ENCODE measurements around the gene IFI30. TPM values are rescaled to one million over a fixed set of nuclear protein-coding genes. Genes with fewer than 3 reads are reported as not detected.
"Not testable (repeated sequence)": the region's sequence is repeated elsewhere in the genome, so short reads cannot be mapped to it uniquely, and the experiment has no call there.

Gene IFI30
- polyA plus RNA-seq, 1 donor, result 270 TPM

GRCh38 chr19:18202778-18203407 is 29.3 kb downstream of the IFI30 start:
- Histone ChIP-seq H3K27me3 (ENCODE audit: control insufficient read depth, insufficient read depth, low read length) (no peaks in the 10 kb centered on the region), H3K4me1 (ENCODE audit: control insufficient read depth, insufficient read depth, low read length) (peaks cover 12% of the 10 kb centered on the region), H3K9me3 (ENCODE audit: control insufficient read depth, low read depth, low read length) (no peaks in the 10 kb centered on the region), H3K36me3 (ENCODE audit: control insufficient read depth, insufficient read depth, low read length) (peaks cover 4% of the 10 kb centered on the region), H3K4me3 (ENCODE audit: low read length) (peak overlapping the region; percentile 63), H3K27ac (ENCODE audit: low read length) (no peak overlapping the region)
- DNase-seq, result peak in 1 of 2 donors; percentile 45
- WGBS (ENCODE audit: insufficient coverage, low lambda C conversion rate), result no CpG with 5 or more reads among the region's 32 CpGs

- no peaks in the 10 kb centered on the region for H3K9me3 ChIP-seq (ENCODE audit: control insufficient read depth, low read depth, low read length)
- peak overlapping the region; percentile 63 for H3K4me3 ChIP-seq (ENCODE audit: low read length)
- no peak overlapping the region for H3K27ac ChIP-seq (ENCODE audit: low read length)
- no peak for DNase-seq
- H3K27me3 ChIP-seq (ENCODE audit: control insufficient read depth, insufficient read depth, low read length), result peaks cover 2% of the 10 kb centered on the region
- H3K4me1 ChIP-seq (ENCODE audit: control insufficient read depth, insufficient read depth, low read length), result peaks cover 12% of the 10 kb centered on the region
- WGBS (ENCODE audit: insufficient coverage, low lambda C conversion rate), result no CpG with 5 or more reads among the region's 38 CpGs
- peaks cover 2% of the 10 kb centered on the region for H3K36me3 ChIP-seq (ENCODE audit: control insufficient read depth, insufficient read depth, low read length)
Observed at GRCh38 chr19:18203408-18203862, 29.8 kb downstream of the IFI30 start.

- no CpG with 5 or more reads among the region's 50 CpGs for WGBS (ENCODE audit: insufficient coverage, low lambda C conversion rate)
Observed at GRCh38 chr19:18203863-18204393, 30.3 kb downstream of the IFI30 start, which contains the start of gene RAB3A. Gene RAB3A, minus strand, starts transcription at chr19:18204042. Its CDS starts 1,302 bp downstream, at chr19:18202740.

DNA sequence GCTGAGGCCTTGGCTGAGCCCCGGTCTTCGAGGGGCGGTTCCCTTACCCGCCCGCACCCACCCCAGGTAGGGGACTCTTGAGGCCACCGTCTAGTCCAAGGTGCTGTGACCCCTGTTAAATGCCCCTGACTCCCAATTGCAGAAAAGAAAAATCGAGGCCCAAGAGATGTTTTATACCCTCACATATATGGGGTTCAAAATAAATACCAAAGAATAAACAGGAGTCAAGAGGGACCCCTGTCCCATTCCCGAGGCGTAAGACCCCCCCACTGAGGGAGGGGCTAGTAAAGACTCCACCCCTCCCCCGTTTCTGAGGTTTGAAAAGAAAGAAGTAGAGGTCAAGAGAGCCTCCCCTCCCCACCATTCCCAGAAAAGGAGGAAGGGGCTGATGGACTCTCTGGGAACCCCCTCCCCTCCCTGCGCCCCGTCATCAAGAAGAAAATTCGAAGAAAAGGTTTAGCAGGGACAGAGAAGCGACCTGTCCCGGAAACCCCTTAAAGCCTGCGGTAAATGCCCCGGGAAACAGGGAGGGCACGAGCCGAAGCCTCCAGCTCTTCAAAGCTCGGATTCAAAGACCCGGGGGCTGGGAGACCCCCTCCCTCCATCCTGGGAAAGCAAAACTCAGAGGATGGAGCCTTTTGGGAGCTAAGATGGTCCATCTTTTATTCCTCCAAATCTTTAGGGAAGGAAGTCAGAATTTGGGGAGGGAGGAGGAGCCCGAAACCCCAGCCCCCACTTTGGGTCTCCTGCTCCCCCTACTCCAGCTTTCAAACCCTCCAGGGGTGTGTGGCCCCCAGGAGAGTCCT is 31.0 kb downstream of the IFI30 start:
- H3K4me3 ChIP-seq (ENCODE audit: low read length), result peak overlapping the region; percentile 60
- no peaks in the 10 kb centered on the region for H3K9me3 ChIP-seq (ENCODE audit: control insufficient read depth, low read depth, low read length)
- H3K4me1 ChIP-seq (ENCODE audit: control insufficient read depth, insufficient read depth, low read length), result peaks cover 12% of the 10 kb centered on the region
- WGBS (ENCODE audit: insufficient coverage, low lambda C conversion rate), result 0% methylated on average over 1 of the region's 22 CpGs
- no peaks in the 10 kb centered on the region for H3K36me3 ChIP-seq (ENCODE audit: control insufficient read depth, insufficient read depth, low read length)
- peaks cover 2% of the 10 kb centered on the region for H3K27me3 ChIP-seq (ENCODE audit: control insufficient read depth, insufficient read depth, low read length)
- peak in 1 of 2 donors; percentile 56 for DNase-seq
- H3K27ac ChIP-seq (ENCODE audit: low read length), result peak overlapping the region; percentile 96

More at GRCh38 chr19:18203863-18204393, 30.3 kb downstream of the IFI30 start, which contains the start of gene RAB3A:
- DNase-seq, result peak; percentile 100
- peak within 1 kb of the TSS; percentile 96 for H3K27ac ChIP-seq (ENCODE audit: low read length)
- H3K36me3 ChIP-seq (ENCODE audit: control insufficient read depth, insufficient read depth, low read length), result no peaks in the 10 kb centered on the region
- peaks cover 12% of the 10 kb centered on the region for H3K4me1 ChIP-seq (ENCODE audit: control insufficient read depth, insufficient read depth, low read length)
- H3K9me3 ChIP-seq (ENCODE audit: control insufficient read depth, low read depth, low read length), result no peaks in the 10 kb centered on the region
- H3K27me3 ChIP-seq (ENCODE audit: control insufficient read depth, insufficient read depth, low read length), result peaks cover 2% of the 10 kb centered on the region
- H3K4me3 ChIP-seq (ENCODE audit: low read length), result peak within 1 kb of the TSS; percentile 63

DNA sequence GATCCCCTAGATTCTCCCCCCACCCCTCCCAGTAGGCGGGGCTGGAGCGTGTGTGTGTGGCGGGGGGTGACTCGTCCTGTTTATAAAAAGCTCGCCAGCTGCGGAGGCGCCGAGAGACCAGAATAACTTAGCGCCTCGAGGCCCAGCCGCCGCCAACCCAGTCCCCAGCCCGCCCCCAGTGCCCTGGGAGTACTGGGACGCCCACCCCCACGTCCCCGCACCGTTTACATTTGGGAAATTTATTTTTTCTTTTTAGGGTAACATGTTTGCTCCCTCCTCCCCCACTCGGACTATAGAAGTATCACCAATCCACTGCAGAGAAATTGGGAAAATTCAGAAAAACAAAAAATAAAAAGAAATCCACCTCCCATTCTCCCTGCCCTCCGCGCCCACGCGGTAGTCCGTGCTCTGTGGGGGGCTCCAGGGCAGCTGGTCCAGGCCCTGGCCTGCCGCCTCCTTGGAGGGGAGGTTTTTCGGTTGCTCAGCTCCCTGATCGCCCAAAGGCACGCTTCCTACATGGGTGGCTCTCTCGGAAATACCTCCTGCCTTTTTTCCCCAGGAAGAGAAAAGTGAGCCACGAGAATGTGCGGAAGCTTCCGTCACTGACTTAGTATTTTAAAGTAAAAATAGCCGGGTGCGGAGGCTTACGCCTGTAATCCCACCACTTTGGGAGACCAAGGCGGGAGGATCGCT is 31.7 kb downstream of the IFI30 start:
- H3K4me1 ChIP-seq (ENCODE audit: control insufficient read depth, insufficient read depth, low read length), result peaks cover 12% of the 10 kb centered on the region
- DNase-seq, result peak; percentile 55 to 75
- peak overlapping the region; percentile 96 for H3K27ac ChIP-seq (ENCODE audit: low read length)
- 40% methylated on average over 1 of the region's 36 CpGs for WGBS (ENCODE audit: insufficient coverage, low lambda C conversion rate)
- no peaks in the 10 kb centered on the region for H3K9me3 ChIP-seq (ENCODE audit: control insufficient read depth, low read depth, low read length)
- peak overlapping the region; percentile 60 for H3K4me3 ChIP-seq (ENCODE audit: low read length)
- H3K36me3 ChIP-seq (ENCODE audit: control insufficient read depth, insufficient read depth, low read length), result no peaks in the 10 kb centered on the region
- peaks cover 2% of the 10 kb centered on the region for H3K27me3 ChIP-seq (ENCODE audit: control insufficient read depth, insufficient read depth, low read length)

DNA sequence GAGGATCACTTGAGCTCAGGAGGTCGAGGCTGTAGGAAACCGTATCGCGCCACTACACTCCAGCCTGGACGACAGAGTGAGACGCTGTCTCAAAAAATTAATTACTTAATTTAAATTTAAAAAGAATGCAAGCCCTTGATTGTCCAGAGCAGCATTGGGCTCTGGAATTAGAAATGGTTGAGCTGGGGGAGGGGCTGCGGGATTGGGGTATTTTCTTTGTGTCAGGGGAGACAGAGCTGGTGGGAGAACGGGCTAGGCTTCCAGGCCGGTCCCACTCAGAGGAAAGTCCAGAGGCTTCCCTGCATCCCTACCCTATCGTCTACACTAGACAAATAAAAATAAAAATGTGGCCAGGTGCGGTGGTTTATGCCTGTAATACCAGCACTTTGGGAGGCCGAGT is 32.4 kb downstream of the IFI30 start:
- Histone ChIP-seq H3K27ac (ENCODE audit: low read length) (peak overlapping the region; percentile 96), H3K36me3 (ENCODE audit: control insufficient read depth, insufficient read depth, low read length) (no peaks in the 10 kb centered on the region), H3K4me1 (ENCODE audit: control insufficient read depth, insufficient read depth, low read length) (peaks cover 12% of the 10 kb centered on the region), H3K9me3 (ENCODE audit: control insufficient read depth, low read depth, low read length) (no peaks in the 10 kb centered on the region), H3K4me3 (ENCODE audit: low read length) (no peak overlapping the region), H3K27me3 (ENCODE audit: control insufficient read depth, insufficient read depth, low read length) (peaks cover 5% of the 10 kb centered on the region)
- no peak for DNase-seq
- WGBS (ENCODE audit: insufficient coverage, low lambda C conversion rate), result no CpG with 5 or more reads among the region's 12 CpGs

DNA sequence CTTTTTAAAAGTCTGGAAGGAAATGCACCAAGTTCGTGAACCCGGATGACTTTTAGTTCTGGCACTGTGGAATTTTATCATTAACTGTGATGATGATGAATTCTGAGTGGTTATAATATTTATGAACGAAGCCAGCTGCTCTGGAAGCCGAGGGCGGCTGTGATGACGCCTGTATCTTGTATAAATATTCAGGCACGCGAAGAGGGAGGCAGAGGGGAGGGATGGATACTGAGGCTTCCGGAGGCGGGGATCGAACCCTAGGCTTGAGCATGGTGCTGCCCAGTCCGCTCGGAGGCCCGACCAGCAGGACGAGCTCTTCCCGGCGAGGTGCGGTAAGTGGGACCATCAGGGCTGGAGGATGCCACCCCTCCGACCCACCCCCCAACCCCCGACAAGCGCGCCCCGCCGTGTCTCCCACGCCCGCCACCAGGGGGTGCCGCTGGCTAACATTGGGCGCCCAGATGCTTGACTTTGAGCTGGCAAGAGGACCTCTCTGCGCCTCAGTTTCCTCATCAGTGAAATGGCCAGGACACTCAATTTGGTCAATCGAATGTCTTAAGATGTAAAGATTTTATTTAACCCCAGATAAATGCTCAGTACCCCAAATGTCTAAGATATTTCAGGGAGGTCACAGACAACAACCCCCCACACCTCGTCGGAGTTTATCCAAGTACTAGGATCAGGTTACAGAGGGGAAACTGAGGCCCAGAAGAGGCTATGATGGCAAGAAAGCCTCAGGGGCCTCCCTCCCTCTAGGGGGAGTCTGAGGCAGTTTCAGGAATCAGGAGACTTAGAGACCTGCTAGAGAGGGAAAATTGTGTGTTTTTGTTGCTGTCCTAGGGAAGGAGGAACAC is 34.7 kb downstream of the IFI30 start:
- H3K4me1 ChIP-seq (ENCODE audit: control insufficient read depth, insufficient read depth, low read length), result peaks cover 6% of the 10 kb centered on the region
- no peaks in the 10 kb centered on the region for H3K9me3 ChIP-seq (ENCODE audit: control insufficient read depth, low read depth, low read length)
- H3K27ac ChIP-seq (ENCODE audit: low read length), result no peak overlapping the region
- WGBS (ENCODE audit: insufficient coverage, low lambda C conversion rate), result 28% methylated on average over 3 of the region's 32 CpGs
- H3K4me3 ChIP-seq (ENCODE audit: low read length), result no peak overlapping the region
- DNase-seq, result peak in 1 of 2 donors; percentile 31
- H3K27me3 ChIP-seq (ENCODE audit: control insufficient read depth, insufficient read depth, low read length), result peaks cover 5% of the 10 kb centered on the region
- H3K36me3 ChIP-seq (ENCODE audit: control insufficient read depth, insufficient read depth, low read length), result no peaks in the 10 kb centered on the region

GRCh38 chr19:18209912-18210311 is 36.3 kb downstream of the IFI30 start:
- not testable (repeated sequence) for H3K9me3 ChIP-seq (ENCODE audit: control insufficient read depth, low read depth, low read length); H3K4me1 ChIP-seq (ENCODE audit: control insufficient read depth, insufficient read depth, low read length); H3K36me3 ChIP-seq (ENCODE audit: control insufficient read depth, insufficient read depth, low read length); H3K27me3 ChIP-seq (ENCODE audit: control insufficient read depth, insufficient read depth, low read length); H3K4me3 ChIP-seq (ENCODE audit: low read length); DNase-seq; H3K27ac ChIP-seq (ENCODE audit: low read length)
- no CpG with 5 or more reads among the region's 5 CpGs for WGBS (ENCODE audit: insufficient coverage, low lambda C conversion rate)

GRCh38 chr19:18211683-18212082 is 38.1 kb downstream of the IFI30 start:
- no CpG with 5 or more reads among the region's 14 CpGs for WGBS (ENCODE audit: insufficient coverage, low lambda C conversion rate)
- Histone ChIP-seq H3K4me1 (ENCODE audit: control insufficient read depth, insufficient read depth, low read length) (no peaks in the 10 kb centered on the region), H3K27ac (ENCODE audit: low read length) (no peak overlapping the region), H3K36me3 (ENCODE audit: control insufficient read depth, insufficient read depth, low read length) (no peaks in the 10 kb centered on the region), H3K9me3 (ENCODE audit: control insufficient read depth, low read depth, low read length) (no peaks in the 10 kb centered on the region), H3K4me3 (ENCODE audit: low read length) (no peak overlapping the region), H3K27me3 (ENCODE audit: control insufficient read depth, insufficient read depth, low read length) (peaks cover 8% of the 10 kb centered on the region)
- DNase-seq, result no peak
